Hematopoietic multipotent progenitor cell treated with erythropoietin and hydrocortisone succinate and interleukin-3 and kit ligand, for 6 days (in vitro differentiated cells): ENCODE data around the gene ZMYND10.
A peak's percentile ranks its signal among the peaks of the same experiment; 100 is the strongest.

Source experiments
- DNase-seq: peaks from one replicate; pipeline ENCODE4 v3.0.0-alpha.2; 2015

ZMYND10 gene

DNA sequence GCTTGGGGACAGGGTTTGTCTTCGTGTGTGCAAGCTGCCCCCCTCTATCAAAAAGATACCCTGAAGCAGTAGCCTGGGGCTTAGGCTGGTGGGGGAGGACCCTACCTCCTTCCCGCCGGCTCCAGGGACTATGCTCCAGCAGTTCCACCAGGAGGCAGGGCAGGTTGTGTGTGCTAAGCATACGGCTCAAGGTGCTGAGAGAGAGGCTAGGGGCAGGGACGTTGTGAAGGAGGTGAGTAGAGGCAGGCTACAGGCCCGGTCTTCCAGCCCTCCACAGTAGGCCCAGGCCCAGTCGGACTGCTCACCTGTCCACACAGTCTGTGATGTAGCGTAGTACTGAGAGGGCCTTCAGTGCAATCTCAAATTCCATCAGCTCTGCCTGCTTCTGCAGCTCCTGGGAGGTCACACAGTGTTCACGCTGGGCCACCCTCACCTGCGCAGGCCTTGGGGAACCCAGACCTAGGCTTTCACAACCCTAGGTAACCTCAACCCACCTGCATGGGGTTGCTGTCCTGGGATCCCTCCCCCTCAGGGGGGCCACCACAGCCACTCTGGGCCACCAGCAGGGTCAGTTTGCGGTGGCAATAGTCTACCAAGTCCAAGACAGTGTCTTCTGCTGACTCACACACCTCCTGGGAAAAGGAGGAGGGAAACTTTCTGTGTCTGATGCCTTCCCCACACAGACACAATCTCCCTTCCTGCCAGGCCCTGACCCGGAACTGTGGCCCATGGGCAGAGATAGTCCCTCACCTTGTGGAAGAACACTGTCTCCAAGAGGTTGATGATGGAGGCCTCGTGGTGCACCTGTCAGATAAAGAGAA, 2.5 kb downstream of the ZMYND10 start:
- DNase-seq = no peak

DNA sequence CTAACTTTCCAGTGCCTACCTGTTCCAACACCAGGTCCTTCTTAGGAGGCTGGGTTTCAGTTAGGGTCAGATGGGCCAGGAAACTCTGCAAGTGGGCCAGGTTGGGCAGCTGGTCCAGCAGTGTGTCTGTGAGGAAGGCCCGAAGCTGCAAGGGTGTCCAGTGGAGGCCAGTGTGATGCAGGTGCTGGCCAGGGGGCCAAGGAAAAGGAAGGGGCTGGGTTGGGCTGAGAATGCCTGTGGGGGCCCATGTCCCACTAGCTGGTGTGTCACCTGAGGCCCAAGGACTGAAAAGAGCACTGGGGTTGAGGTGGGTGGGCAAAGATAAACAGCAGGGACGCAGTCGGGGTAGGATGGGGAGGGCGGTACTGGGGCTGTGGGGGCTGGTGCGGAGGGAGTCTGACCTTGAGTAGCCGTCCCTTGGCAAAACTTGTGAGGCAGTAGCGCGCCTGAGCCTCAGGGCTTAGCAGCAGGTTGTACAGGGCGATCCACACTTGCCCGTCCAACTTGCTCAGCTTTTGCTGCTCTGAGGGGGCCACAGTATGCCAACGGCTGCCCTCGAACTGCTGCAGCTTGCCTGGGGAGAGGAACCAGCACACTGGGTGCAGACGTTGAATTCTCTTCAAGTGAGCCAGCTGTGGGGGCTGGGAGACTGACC, 3.4 kb downstream of the ZMYND10 start:
- no peak for DNase-seq

DNA sequence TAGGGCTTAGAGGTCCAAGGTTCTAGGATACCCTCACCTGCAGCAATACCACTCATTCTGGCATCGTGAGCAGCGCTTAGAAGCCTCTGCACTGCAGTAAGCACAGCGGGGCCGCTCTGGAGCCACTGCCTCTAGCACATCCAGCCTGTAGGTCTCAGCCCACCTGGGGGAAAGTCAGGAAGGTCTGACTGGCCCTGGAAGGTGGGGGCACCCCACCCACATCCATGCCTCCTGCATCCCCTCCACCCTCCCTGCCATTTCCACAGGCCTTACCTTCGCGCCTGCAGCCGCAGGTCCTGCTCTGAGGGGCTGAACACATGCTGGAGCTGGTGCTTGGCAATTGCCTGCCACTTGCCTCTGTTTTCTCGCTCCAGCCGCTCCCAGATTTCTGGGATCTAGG, 4.0 kb downstream of the ZMYND10 start:
- no peak for DNase-seq

DNA sequence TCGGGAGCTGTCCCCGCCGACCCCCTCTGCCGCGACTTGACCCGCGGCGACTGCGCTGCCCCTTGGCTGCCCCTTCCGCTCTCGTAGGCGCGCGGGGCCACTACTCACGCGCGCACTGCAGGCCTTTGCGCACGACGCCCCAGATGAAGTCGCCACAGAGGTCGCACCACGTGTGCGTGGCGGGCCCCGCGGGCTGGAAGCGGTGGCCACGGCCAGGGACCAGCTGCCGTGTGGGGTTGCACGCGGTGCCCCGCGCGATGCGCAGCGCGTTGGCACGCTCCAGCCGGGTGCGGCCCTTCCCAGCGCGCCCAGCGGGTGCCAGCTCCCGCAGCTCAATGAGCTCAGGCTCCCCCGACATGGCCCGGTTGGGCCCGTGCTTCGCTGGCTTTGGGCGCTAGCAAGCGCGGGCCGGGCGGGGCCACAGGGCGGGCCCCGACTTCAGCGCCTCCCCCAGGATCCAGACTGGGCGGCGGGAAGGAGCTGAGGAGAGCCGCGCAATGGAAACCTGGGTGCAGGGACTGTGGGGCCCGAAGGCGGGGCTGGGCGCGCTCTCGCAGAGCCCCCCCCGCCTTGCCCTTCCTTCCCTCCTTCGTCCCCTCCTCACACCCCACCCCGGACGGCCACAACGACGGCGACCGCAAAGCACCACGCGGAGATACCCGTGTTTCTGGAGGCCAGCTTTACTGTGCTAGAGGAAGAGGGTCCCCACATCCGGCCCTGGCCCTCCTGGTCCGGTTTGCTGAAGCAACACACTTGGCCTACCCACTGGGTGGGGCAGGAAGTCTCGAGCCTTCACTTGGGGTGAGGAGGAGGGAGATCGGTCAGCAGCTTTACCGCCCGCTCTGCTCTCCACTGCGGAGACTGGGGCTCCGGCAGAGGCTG, 4.8 kb downstream of the ZMYND10 start, which contains the start of gene RASSF1:
Gene RASSF1, minus strand, starts transcription at position 389 of the 882 bp plus-strand sequence. Its CDS starts 31 bp downstream, at position 358.
- peak; percentile 95 for DNase-seq

DNA sequence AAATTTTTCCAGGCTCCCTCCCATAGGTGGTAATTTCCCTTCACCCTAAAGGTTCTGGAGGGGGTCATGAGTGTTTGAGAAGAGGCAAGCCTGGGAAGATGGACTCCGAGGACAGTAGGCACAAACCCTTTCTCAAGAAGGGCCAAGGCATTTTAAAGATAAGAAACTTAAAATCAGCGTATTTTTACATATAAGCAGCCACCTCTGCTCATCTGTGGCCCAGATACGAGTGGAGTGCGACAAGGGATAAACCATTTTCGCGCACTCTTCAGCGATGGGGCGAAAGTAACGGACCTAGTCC, 5.4 kb downstream of the ZMYND10 start:
- peak; percentile 60 for DNase-seq

DNA sequence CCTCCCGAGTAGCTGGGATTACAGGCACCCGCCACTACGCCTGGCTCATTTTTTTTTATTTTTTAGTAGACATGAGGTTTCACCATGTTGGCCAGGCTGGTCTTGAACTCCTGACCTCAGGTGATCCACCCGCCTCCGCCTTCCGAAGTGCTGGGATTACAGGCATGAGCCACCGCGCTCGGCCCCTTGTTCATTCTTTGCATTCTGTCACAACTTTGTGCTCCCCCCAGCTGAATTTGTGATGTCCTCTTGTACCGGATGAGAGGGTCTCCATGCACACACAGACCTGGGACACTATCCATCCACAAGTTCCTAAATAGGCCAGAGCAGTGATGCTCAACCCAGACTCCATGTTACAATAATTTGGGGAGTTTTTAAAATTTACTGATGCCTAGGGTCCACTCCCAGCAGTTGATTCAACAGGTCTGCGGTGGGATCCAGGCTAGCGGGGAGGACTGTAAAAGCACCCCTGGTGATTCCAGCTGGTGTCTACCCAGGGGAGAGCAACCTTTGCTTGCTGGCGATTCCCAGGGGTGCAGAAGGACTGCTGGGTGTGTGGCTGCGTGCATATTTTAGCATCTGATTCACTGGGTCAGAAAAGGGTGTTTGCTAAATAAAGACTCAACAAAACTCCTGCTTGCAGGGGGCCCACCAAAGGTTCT, 5.9 kb downstream of the ZMYND10 start:
- DNase-seq = no peak

DNA sequence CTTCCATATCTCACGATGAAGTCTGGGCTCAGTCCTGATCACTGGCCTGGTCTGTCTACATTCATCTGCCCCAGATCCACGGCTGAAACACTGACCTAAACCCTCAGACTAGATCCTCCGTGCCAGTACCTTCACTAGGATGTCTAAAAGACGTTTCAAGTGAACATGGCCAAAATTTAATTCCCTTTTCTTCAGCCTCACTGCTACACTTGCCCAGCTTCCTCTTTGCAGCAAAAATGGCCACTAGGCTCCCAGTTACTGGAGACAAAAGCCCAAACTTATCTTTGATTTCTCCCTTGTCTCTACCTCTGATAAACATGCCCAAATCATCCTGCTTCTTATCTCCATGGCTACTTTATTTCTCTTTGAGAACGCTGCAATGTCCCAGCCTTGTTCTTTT, 6.6 kb downstream of the ZMYND10 start:
- peak; percentile 78 for DNase-seq

DNA sequence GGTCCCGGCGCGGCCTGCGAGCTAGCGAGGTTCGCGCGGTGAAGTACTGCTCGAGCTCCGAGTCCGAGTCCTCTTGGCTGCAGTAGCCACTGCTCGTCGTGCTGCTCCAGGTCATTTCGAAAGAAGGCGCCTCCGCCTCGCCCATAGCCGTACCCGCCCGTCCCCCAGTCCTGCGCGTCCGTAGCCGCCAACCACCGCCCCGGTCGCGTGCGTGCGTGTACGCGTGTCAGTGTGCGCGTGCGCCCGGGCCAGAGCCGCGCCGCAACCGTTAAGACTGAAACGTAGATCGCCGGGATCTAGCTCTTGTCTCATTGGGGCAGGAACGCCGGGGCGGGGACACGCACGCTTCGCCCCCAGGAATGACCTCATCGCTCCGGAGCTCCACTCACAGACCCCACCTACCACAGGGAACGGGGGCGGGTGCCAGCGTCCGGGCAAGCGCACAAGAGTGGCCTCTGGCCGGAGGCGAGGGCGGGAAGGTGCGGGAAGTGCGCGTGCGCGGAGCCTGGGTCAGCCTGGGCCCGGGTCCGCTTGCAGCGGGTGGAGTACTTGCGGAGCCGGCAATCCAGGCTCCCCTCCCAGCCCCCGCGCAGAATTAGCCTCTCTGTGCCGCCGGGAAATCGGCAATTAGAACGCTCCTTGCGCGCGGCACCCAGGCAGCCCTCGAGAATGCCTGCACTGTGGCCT, 8.2 kb downstream of the ZMYND10 start:
- DNase-seq = peak; percentile 99

DNA sequence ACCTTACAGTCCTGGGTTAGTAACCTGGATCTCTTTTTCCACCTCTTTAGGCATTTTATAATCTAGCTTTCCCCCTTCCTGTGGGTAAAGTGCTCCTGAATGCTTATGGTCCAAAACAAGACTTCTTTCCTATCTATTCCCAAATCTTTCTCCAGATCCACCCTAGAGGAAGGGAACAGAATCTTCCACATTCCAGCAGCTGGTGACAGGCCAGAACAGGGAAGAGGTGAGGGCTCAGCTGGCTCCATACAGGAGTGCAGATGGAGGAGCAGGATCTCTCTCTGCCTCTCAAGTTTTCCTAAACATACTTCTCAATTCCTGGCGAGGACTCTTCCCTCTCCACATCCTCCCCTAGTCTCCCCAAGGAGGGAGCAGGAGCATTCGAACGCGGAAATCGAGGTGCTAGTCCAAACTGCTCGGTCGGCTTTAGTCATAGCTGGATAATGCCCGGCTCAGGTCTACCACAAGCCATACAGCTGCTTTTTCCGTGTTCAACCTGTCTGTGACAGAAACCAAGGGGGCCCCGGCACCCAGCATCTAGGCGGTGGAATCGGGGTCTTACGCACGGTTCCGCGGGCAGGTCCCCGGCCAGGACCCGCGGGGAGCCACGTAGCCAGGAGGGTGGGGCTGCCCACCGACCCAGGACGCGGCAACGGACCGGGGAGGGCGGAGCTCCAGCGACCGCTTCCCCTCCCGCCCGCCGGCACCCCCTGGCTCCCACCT, 8.9 kb downstream of the ZMYND10 start:
- no peak for DNase-seq

DNA sequence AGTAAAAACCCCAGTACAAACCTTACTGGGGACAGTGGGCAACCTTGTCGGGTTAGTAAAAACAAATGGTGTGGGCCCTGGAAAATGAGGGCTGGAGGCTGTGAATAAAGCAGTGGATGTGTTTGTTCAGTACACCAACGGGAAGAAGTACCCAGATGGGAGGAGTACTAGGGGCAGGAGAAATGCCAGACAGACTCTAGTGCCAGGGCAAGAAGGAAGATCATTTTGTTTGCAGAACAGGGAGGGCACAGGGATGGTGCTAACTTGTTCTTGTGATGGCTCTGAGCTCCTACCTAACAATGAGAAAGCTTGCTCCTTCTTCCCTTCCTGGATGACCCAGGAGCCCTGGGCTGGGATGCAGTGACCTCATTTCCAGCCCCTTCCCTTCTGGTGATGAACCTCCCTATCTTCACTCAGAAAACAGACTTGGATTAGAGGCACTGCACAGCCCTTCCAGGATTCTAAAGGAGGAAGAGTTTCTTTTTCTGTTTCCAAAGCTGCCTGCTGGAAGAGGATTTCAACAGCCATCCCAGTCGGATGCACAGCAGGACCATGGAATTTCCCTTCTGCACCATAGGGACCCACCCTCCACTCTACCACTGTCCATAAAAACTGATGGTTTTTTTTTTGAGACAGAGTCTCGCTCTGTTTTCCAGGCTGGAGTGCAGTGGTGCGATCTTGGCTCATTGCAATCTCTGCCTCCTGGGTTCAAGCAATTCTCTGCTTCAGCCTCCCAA, 11.0 kb downstream of the ZMYND10 start:
- no peak for DNase-seq

DNA sequence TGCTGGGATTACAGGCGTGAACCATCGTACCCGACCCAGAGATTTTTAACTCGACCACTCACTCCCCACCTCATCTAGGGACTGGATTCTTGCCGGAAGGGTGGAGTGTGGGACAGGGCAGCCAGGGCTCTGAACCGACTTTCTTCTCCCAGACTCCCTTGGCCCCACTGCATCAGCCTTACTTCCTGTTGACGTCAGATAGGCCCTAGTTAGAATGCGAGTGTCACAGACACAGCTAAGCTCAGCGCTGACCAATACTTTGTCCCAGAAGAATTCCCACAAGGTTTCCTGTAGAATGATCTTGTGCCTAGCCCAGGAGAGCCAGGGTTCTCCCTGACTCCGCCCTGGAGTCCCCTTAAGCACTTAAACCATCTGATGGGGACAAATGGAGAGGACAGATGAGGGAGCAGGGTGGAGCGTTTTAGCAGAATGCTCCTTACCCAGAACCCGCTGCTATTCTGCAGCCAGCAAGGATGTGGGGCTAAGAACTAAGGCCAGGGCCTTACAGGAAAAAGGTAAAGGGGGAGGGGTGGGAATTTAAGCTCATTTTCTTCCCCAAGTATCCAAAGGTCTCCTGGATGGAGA, 11.7 kb downstream of the ZMYND10 start:
- no peak for DNase-seq

DNA sequence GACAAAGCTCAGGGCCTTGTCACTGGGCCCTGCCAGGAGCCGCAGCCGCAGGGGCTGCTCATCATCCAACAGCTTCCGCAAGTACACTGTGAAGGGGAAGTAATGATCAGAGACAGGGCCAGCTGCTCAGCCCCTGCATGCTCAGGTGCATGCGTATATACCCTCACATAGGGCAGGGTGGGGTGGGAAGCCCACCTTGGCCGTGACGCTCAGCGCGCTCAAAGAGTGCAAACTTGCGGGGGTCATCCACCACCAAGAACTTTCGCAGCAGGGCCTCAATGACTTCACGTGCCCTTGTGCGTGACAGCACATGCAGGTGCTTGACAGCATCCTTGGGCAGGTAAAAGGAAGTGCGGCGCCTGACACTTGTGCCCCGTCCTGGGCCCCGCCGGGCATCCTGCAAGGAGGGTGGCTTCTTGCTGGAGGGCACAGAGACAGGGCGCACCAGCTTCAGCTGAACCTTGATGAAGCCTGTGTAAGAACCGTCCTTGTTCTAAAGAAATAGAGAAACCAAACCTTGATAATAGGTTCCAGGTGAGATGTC, 14.1 kb downstream of the ZMYND10 start:
- DNase-seq = no peak

DNA sequence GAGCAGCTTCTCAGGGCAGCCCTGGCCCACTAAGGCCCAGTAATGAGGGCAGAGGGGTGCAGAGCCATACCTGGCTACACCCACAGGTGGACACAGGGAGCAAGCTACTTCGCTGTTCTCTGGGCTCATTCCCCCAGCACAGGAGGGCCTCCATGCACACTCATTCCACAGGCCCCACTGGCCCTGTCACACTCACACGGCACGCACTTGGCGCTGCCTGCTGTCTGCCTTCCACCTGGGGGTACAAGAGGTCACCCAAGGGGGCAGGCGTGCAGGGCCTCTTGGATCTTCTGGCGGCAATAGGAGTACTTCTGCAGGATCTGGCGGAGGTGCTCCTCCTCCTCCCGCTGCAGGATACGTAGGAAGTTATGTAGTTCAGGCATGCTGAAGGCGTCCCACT, 15.2 kb downstream of the ZMYND10 start:
- DNase-seq = no peak

DNA sequence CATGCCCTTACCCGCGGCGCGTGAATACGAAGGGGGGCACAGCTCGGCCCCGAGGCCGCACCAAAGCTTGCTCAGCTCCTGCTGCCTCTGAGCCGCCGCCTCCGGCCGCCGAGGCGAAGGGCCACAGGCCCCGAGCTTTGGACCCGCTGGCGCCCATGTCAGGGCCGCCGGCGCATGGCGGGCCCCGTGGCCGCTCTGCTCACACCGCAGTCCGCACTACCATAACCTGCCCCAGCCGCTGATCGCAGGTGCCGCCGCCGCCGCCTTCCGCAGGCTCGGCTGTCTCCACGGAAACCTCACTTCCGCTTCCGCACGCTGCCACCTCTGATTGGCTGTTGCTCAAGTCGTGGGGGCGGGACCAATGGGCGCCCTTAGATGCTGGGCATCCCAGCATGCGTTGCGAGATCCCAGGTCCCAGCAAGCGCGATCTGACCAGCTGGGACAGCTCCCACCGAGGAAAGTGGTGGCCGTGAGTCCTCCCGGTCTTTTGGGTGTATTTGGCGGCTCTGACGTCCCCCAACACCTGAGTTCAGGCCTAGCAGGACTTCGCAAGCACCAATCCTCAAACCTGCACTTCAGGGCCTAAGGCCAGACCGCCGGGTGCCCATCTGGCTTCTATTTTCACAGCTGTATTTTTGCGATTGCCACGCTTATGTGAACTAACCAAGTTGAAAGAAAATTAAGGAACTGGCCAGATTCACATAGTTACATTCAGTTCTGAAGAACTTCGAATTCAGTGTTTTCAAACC, 17.4 kb downstream of the ZMYND10 start, which contains the start of gene TUSC2:
Gene TUSC2, minus strand, starts transcription at position 281 of the 749 bp plus-strand sequence. Its CDS starts 124 bp downstream, at position 157.
- peak; percentile 99 for DNase-seq

DNA sequence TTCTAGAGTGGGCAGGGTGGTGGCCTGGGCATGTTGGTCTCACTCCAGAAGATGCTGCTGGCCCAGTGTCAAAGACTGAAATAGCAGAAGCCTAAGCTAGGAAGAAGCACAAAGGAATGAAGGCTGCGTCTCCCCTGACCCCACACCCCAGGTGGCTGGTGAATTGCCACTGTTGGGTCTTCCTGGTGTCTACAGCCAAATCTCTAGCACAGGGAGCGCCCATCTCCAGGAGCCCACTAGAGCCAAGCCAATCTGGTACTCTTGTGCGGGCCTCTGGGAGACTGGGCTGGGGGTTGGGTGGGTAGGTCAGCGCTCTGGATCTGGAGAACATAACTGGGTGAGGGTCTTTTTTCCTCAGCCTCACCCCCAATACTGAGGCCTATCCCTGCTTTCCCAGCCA, 18.4 kb downstream of the ZMYND10 start:
- no peak for DNase-seq

DNA sequence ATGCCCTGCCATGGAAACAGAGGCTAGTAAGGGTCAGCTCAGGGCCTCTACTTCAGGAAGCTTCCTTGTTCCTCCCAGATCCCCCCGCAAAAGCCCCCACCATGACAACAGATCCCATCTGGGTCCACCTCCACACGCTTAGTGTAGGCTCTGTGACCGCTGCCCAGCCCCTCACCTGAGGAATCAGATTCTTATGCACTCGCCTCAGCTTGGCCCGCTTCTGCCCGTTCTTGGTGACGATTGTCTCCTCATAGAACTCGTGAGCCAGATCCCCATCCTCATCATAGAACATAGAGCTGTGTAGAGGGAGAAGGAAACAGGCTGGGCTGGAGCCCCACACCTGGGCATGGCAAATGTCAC, 19.4 kb downstream of the ZMYND10 start:
- DNase-seq = no peak

DNA sequence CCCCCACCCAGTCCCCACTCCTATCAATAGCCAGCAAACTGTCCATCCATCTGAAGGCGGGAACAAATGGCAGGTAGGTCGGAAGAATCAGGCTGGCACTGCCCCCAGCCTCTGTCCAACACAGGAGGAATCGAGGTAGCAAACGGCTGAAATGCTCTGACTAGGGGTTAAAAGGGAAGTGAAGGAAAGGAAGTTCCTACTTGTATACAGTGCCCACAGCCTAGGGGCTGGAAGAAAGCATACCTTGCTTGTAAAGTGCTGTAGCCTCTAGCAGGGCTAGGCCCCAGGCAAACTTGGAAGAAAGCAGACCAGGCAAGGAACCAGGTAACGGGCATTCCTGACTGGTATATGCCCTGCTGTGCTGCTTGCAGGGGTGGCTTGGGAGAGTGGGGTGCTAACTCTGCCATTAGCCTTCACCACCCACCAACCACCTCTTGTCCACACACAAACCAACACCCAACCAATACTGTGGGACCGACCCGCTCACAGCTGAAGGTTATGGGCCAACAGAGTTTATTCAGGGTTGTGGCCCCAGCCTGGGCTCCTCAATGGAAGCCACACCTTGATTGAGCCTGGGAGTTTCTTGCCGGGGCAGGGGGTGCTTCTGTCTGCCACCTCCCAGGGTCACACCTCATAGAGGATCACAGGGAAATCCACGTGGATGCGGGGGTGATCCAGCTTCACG, 19.9 kb downstream of the ZMYND10 start:
- no peak for DNase-seq

DNA sequence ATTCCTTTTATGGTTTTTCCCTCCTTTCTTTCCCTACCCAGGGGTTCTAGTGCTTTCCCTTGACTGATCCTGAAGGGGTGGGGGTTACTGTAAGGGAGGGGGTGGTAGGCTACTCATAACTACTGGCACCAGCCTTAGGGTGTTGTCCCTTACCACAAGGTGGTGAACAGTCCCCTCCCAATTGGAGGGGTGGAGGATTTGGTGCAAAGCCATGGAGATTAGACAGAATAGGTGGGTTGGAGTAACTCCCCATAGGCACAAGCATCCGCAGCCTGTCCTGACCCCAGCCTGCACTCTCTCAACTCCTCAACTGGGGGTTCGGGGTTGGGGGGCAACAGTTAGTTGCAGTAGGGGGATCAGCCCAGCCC, 20.4 kb downstream of the ZMYND10 start:
- DNase-seq = peak; percentile 58
